ENCODE measurements around the gene SDHB.

DNA sequence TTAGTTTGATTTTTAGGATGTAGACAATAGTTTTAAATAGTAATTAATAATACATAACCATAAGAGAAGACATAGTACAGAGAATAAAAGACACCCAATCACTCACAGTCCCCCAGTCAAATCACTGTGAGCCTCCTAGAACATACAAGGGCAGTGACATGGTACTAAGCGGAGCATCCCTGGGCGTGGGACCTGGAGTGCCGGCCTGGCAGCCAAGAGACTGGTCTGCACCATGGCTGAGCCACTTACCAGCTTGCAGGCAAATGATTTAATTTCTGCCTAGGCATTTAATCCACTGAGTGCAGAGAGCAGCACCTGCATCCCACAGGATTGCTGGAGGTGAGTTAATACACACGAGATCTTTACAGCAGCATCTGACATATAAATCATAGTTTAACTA, 20.4 kb downstream of the SDHB start:
- no peak for TF ChIP-seq CTCF (IDR thresholded peaks at IDR 0.05)
- TF ChIP-seq POLR2AphosphoS5 (IDR thresholded peaks at IDR 0.05): no peak

Data from prostate gland (tissue), 2 donors.